NT2/D1 (cell line): ENCODE data around the gene REX1BD.

ENCODE experiments used
- YY1 ChIP-seq: IDR thresholded peaks from 2 replicates; pipeline ENCODE4 v1.6.1; 2011; ENCODE audit not compliant: insufficient read length, insufficient read depth
- ZNF274 ChIP-seq: IDR thresholded peaks from 2 replicates; pipeline ENCODE4 v1.6.1; 2011; ENCODE audit warnings: mild to moderate bottlenecking, low read depth, low read length

GRCh38 chr19:18593367-18594095, 4.9 kb downstream of the REX1BD start:
- no peak for TF ChIP-seq YY1
- no peak for TF ChIP-seq ZNF274
